HG03432 (cell line): Measurements from ENCODE around the gene ANAPC7.
"Not testable (repeated sequence)": the region's sequence is repeated elsewhere in the genome, so short reads cannot be mapped to it uniquely, and the experiment has no call there.

Experiments used
- ATAC-seq: cut with Tn5 transposase; IDR thresholded peaks from one replicate; pipeline ENCODE4 v1.9.1; 2021; ENCODE audit warnings: mild to moderate bottlenecking, moderate library complexity; ENCODE audit not compliant: unreplicated experiment

The ANAPC7 gene

DNA sequence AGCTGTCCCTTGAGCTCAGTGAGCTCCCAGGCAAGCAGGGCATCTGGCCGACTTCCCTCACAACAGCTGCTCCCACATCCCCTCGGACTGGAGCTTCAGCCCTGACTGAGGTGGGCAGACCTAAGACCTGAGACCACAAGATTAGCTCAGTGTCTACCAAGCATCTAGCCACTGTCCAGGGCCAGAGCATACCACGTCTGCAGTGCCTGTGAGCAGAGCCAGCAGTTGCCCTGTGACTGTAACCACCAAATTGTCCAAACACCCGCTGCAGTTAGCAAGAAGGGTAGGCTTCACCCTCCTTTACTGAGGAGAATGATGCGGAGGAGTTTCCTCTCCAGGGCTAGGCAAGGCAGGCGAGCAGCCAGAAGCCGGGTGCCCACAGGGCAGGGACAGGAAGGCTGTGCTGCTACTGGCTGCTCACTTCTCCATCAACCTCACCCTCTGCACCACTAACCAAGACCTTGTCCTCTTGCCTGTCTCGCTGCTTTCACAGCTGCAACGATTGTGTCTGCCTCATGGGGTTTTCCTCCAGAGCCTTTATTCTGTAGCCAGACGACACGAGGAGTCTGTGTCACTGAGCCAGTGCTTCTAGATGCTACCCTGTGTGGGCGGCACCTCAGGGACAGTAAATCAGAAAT is 53.9 kb downstream of the ANAPC7 start:
- no peak for ATAC-seq

- no peak for ATAC-seq
Measured at GRCh38 chr12:110349096-110349495, 54.4 kb downstream of the ANAPC7 start.

- no peak for ATAC-seq
Measured at GRCh38 chr12:110348431-110349059, 55.0 kb downstream of the ANAPC7 start.

- ATAC-seq = no peak
Measured at GRCh38 chr12:110347767-110348166, 55.7 kb downstream of the ANAPC7 start.

DNA sequence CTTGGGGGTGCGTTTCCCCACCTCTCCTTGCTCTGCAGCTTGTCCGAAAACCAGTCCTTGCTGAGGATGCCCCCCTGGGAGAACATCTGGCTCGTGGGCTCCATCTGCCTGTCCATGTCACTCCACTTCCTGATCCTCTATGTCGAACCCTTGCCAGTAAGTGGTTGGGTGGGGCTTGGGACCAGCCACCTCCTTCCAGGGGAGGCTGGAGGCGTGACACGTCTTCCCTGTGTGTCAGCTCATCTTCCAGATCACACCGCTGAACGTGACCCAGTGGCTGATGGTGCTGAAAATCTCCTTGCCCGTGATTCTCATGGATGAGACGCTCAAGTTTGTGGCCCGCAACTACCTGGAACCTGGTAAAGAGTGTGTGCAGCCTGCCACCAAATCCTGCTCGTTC is 57.5 kb downstream of the ANAPC7 start:
- ATAC-seq = no peak

- no peak for ATAC-seq
Measured at GRCh38 chr12:110345176-110345661, 58.3 kb downstream of the ANAPC7 start.

DNA sequence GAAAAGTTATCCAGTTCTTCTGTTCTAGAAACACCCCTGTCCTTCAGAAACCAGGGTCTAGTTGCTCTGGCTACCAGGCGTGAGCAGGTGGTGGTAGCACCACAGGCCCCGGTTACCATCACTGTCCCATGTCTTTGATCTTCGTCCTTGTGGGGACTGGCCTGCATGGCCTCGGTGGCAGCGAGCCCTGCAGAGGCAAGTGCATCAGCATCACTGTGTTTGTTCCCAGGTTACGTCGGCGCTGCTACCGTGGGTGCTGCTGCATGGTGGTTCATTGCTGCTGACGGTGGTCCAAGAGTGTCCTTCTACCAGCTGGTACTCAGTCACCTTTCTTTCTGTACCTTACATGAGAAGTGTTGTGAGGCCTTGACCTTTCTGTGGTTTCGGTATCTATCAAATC is 58.9 kb downstream of the ANAPC7 start:
- no peak for ATAC-seq

- no peak for ATAC-seq
Measured at GRCh38 chr12:110343736-110344555, 59.6 kb downstream of the ANAPC7 start.

DNA sequence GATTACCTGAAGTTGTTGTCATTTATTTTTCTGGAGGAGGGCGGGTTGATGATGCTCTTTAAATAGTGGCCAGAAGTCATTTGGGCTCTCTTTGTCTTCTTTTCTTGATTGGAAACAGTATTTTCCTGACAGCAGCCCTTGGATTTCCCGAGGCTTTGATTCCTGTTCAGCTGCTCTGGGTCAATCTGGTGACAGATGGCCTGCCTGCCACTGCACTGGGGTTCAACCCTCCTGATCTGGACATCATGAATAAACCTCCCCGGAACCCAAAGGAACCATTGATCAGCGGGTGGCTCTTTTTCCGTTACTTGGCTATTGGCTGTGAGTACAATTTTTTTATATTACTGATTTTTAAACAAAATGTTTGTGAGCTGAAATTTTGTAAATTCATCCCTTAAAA is 60.4 kb downstream of the ANAPC7 start:
- ATAC-seq = no peak

- no peak for ATAC-seq
Measured at GRCh38 chr12:110342157-110342556, 61.4 kb downstream of the ANAPC7 start.

- no peak for ATAC-seq
Measured at GRCh38 chr12:110340706-110341105, 62.8 kb downstream of the ANAPC7 start.

DNA sequence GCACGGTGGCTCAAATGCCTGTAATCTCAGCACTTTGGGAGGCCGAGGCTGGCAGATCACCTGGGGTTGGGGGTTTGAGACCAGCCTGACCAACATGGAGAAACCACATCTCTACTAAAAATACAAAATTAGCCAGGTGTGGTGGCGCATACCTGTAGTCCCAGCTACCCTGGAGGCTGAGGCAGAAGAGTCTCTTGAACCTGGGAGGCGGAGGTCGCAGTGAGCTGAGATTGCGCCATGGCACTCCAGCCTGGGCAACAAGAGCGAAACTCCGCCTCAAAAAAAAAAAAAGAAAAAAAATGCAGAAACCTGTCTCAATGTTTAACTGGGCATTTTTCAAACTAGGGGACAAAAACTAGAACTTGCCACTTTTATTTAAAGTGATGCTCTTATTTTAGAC is 63.2 kb downstream of the ANAPC7 start:
- not testable (repeated sequence) for ATAC-seq

DNA sequence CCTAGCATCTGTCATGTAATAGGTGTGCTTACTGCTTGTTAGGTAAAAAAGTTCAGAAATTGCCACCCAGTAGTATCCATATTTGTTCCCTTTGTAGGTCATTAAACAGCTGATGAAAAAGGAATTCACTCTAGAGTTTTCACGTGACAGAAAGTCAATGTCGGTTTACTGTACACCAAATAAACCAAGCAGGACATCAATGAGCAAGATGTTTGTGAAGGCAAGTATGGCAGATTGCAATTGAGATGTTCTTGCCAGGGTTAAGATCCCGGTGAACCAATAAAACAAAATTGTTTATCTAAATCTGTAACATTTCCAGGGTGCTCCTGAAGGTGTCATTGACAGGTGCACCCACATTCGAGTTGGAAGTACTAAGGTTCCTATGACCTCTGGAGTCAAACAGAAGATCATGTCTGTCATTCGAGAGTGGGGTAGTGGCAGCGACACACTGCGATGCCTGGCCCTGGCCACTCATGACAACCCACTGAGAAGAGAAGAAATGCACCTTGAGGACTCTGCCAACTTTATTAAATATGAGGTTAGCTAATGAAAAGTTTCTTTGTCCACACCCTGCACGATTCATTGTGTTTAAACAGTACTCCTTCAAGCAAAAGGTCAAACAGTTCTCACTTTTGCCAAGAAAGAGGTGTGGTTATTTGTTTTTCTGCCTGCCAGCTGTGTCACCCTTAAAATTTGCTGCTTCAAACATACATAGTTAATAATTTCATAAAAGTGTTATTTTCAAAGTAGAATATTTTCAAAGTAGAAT is 64.1 kb downstream of the ANAPC7 start:
- ATAC-seq = no peak

DNA sequence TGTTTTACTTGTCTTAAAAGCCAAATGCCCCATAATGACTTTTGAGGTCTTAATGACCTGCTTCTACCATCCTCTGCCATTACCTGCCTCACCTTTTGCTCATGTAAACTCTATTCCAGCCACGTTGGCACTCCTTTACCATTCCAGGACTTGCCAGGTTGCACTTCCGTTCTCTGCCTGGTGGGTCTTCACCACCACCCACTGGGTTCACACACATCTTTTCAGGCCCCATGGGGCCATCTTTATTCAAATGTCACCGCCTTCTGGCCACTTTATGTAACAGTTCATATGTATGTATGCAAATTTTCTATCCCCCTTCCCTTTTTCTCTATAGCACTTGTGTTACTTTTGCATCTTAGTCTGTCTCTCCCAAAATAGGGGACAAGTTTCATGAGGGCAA is 64.8 kb downstream of the ANAPC7 start:
- ATAC-seq = no peak

GRCh38 chr12:110337912-110338710 is 65.4 kb downstream of the ANAPC7 start:
- no peak for ATAC-seq

- ATAC-seq = no peak
Measured at GRCh38 chr12:110335481-110336045, 67.9 kb downstream of the ANAPC7 start.

DNA sequence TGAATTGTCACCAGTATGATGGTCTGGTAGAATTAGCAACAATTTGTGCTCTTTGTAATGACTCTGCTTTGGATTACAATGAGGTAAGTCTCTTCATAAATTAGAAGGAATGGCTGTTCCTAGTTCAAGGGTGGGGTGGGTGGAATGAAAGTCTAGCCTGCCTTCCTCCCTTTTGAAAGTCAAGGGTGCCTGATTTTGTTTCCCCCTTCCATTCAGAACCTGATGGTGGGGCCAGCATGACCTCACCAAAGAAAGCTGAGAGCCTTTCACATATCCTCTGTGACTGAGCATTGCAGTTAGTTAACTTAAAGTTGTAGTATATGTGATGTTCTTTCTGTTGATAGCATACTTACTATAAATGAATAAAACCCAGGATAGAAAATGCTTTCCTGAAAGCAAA is 70.3 kb downstream of the ANAPC7 start:
- no peak for ATAC-seq

GRCh38 chr12:110330544-110330943 is 73.0 kb downstream of the ANAPC7 start:
- no peak for ATAC-seq

GRCh38 chr12:110330124-110330523 is 73.4 kb downstream of the ANAPC7 start:
- no peak for ATAC-seq

- ATAC-seq = no peak
Measured at GRCh38 chr12:110329710-110330109, 73.8 kb downstream of the ANAPC7 start.
